Measurements from ENCODE around the gene PCDHB11. TPM values are rescaled to one million over a fixed set of nuclear protein-coding genes. Genes with fewer than 3 reads are reported as not detected.
"Not testable (repeated sequence)": the region's sequence is repeated elsewhere in the genome, so short reads cannot be mapped to it uniquely, and the experiment has no call there.

Gene PCDHB11
- total RNA-seq, 2 donors from 2014 or later = not detected

- Mint-ChIP-seq H3K36me3 (ENCODE audit: insufficient read depth in 2 of 2) (peaks cover 3 to 4% of the 10 kb centered on the region in 2 donors), H3K4me1 (ENCODE audit: low read depth) (peaks cover 3% of the 10 kb centered on the region), H3K9me3 (no peaks in the 10 kb centered on the region), H3K27me3 (ENCODE audit: low read depth) (peaks cover 9% of the 10 kb centered on the region), H3K4me3 (no peak overlapping the region), H3K27ac (no peak overlapping the region)
- no peak for ATAC-seq (replicated peaks in 1 of 2)
- DNase-seq = no peak
Measured at GRCh38 chr5:141175933-141176332, 23.5 kb upstream of the PCDHB11 start.

DNA sequence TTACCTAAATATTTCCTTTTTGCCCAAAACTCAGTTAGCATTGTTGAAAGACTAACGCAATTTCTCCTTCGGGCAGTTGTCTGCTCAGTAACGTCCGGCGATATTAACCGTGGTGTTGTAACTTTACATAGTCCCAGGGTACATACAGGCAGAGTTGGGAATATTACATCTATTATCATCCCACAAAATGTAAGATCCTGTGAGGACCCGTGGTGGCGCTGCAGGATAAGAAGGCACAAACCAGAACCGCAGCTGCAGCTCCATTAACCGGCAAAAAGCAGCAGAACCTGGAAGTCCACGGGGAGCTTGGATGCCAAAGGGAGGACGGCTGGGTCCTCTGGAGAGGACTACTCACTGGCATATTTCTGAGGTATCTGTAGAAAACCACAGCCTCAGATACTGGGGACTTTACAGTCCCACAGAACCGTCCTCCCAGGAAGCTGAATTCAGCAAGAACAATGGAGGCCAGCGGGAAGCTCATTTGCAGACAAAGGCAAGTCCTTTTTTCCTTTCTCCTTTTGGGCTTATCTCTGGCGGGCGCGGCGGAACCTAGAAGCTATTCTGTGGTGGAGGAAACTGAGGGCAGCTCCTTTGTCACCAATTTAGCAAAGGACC is 21.7 kb upstream of the PCDHB11 start, which contains the start of gene PCDHB8:
Gene PCDHB8 (plus strand): TSS at position 214 of the 615 bp plus-strand sequence. CDS start 245 bp downstream, at position 459.
- not testable (repeated sequence) for H3K4me1 Mint-ChIP-seq (ENCODE audit: low read depth); H3K9me3 Mint-ChIP-seq; H3K36me3 Mint-ChIP-seq (ENCODE audit: insufficient read depth in 2 of 2); ATAC-seq (replicated peaks in 1 of 2); DNase-seq; H3K27ac Mint-ChIP-seq; H3K4me3 Mint-ChIP-seq
- peaks cover 18% of the 10 kb centered on the region for H3K27me3 Mint-ChIP-seq (ENCODE audit: low read depth)

DNA sequence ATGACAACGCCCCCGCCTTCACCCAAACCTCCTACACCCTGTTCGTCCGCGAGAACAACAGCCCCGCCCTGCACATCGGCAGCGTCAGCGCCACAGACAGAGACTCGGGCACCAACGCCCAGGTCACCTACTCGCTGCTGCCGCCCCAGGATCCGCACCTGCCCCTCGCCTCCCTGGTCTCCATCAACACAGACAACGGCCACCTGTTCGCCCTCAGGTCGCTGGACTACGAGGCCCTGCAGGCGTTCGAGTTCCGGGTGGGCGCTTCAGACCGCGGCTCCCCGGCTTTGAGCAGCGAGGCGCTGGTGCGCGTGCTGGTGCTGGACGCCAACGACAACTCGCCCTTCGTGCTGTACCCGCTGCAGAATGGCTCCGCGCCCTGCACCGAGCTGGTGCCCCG is 20.1 kb upstream of the PCDHB11 start:
- not testable (repeated sequence) for H3K4me3 Mint-ChIP-seq; DNase-seq; H3K4me1 Mint-ChIP-seq (ENCODE audit: low read depth); ATAC-seq (replicated peaks in 1 of 2); H3K9me3 Mint-ChIP-seq; H3K36me3 Mint-ChIP-seq (ENCODE audit: insufficient read depth in 2 of 2); H3K27ac Mint-ChIP-seq
- peaks cover 20% of the 10 kb centered on the region for H3K27me3 Mint-ChIP-seq (ENCODE audit: low read depth)

GRCh38 chr5:141179876-141180275 is 19.6 kb upstream of the PCDHB11 start:
- peaks cover 0 to 13% of the 10 kb centered on the region in 2 donors for H3K36me3 Mint-ChIP-seq (ENCODE audit: insufficient read depth in 2 of 2)
- not testable (repeated sequence) for DNase-seq; ATAC-seq (replicated peaks in 1 of 2)

DNA sequence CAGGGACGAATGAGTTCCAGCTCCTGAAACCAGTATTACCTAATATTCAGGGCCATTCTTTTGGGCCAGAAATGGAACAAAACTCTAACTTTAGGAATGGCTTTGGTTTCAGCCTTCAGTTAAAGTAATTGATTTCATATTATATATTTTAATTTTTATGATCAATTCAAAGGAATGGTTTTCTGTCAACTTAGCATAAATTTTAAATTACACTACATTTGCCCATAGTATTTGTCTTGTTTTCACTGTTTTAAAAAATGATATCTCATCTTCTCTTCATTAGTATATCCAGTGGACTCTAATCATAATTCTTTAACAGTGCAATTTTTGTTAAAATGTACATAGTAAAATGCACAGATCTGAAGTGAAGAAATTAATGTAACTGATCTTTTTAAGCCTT is 19.1 kb upstream of the PCDHB11 start:
- H3K4me1 Mint-ChIP-seq (ENCODE audit: low read depth) = no peaks in the 10 kb centered on the region
- DNase-seq = no peak
- no peak overlapping the region for H3K4me3 Mint-ChIP-seq
- H3K36me3 Mint-ChIP-seq (ENCODE audit: insufficient read depth in 2 of 2) = peaks cover 0 to 14% of the 10 kb centered on the region in 2 donors
- peaks cover 2 to 6% of the 10 kb centered on the region in 2 donors for H3K9me3 Mint-ChIP-seq
- ATAC-seq (replicated peaks in 1 of 2) = no peak
- peaks cover 25% of the 10 kb centered on the region for H3K27me3 Mint-ChIP-seq (ENCODE audit: low read depth)
- H3K27ac Mint-ChIP-seq = no peak overlapping the region

More at GRCh38 chr5:141179876-141180275, 19.6 kb upstream of the PCDHB11 start:
- not testable (repeated sequence) for H3K4me1 Mint-ChIP-seq (ENCODE audit: low read depth); H3K9me3 Mint-ChIP-seq; H3K4me3 Mint-ChIP-seq; H3K27ac Mint-ChIP-seq
- peaks cover 25% of the 10 kb centered on the region for H3K27me3 Mint-ChIP-seq (ENCODE audit: low read depth)

DNA sequence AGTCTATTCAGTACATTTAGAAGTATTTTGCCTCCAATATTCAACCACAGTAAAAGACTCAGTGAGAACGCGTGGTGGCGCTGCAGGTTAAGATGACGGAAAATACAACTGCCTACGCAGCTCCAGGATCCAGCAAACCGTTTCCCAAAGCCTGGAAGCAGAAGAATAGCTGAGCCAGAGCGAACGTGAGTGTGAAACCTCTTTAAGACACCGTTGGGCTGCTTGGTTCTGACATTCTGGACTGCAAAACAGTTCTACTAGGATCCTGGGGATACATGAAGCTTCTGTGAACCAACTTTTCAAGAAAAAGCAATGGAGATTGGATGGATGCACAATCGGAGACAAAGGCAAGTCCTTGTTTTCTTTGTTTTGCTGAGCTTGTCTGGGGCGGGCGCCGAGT is 17.2 kb upstream of the PCDHB11 start, which contains the start of gene PCDHB16:
Gene PCDHB16 (plus strand): TSS at position 140 of the 400 bp plus-strand sequence. CDS start 173 bp downstream, at position 313.
- peaks cover 38% of the 10 kb centered on the region for H3K27me3 Mint-ChIP-seq (ENCODE audit: low read depth)
- no peak for DNase-seq
- no peak within 1 kb of the TSS for H3K27ac Mint-ChIP-seq

DNA sequence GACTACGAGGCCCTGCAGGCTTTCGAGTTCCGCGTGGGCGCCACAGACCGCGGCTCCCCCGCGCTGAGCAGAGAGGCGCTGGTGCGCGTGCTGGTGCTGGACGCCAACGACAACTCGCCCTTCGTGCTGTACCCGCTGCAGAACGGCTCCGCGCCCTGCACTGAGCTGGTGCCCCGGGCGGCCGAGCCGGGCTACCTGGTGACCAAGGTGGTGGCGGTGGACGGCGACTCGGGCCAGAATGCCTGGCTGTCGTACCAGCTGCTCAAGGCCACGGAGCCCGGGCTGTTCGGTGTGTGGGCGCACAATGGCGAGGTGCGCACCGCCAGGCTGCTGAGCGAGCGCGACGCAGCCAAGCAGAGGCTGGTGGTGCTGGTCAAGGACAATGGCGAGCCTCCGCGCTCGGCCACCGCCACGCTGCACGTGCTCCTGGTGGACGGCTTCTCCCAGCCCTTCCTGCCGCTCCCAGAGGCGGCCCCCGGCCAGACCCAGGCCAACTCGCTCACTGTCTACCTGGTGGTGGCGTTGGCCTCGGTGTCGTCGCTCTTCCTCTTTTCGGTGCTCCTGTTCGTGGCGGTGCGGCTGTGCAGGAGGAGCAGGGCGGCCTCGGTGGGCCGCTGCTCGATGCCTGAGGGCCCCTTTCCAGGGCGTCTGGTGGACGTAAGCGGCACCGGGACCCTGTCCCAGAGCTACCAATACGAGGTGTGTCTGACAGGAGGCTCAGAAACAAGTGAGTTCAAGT is 15.1 kb upstream of the PCDHB11 start:
- H3K27ac Mint-ChIP-seq; H3K4me3 Mint-ChIP-seq; ATAC-seq (replicated peaks in 1 of 2); H3K4me1 Mint-ChIP-seq (ENCODE audit: low read depth); DNase-seq: not testable (repeated sequence)
- Mint-ChIP-seq H3K27me3 (ENCODE audit: low read depth) (peaks cover 53% of the 10 kb centered on the region), H3K9me3 (peaks cover 2 to 15% of the 10 kb centered on the region in 2 donors), H3K36me3 (ENCODE audit: insufficient read depth in 2 of 2) (peaks cover 7 to 25% of the 10 kb centered on the region in 2 donors)

More for the DNA sequence above, 17.2 kb upstream of the PCDHB11 start, which contains the start of gene PCDHB16:
- no peak for ATAC-seq (replicated peaks in 1 of 2)
- H3K4me1 Mint-ChIP-seq (ENCODE audit: low read depth) = no peaks in the 10 kb centered on the region
- no peak within 1 kb of the TSS for H3K4me3 Mint-ChIP-seq
- peaks cover 2 to 10% of the 10 kb centered on the region in 2 donors for H3K9me3 Mint-ChIP-seq
- H3K36me3 Mint-ChIP-seq (ENCODE audit: insufficient read depth in 2 of 2) = peaks cover 4 to 20% of the 10 kb centered on the region in 2 donors

DNA sequence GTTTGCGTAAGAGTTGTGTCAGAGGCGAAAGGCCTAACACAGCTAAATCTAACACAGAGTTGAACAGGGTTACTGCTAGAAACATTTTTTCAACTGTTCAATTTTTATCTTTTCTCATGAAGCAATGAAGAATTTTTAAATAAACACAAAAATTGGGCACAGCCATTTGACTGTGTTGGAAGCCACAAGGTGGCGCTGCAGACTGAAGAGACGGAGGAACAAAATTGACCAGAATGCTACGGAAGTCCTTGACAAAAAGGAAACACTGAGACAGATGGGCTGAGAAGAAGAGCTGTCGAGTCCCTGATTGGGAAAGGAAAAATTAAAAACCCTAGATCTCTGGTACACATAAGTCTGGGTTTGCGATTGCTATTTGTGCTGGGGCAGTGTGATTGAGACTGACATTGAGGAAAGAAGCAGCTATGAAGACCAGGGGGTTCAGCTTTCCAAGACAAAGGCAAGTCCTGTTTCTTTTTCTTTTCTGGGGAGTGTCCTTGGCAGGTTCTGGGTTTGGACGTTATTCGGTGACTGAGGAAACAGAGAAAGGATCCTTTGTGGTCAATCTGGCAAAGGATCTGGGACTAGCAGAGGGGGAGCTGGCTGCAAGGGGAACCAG is 12.4 kb upstream of the PCDHB11 start, which contains the start of gene PCDHB9:
Gene PCDHB9 (plus strand): TSS at position 265 of the 616 bp plus-strand sequence. CDS start 158 bp downstream, at position 423.
- Mint-ChIP-seq H3K27ac (no peak within 1 kb of the TSS), H3K27me3 (ENCODE audit: low read depth) (peaks cover 57% of the 10 kb centered on the region)
- peak; percentile 32 to 36 for DNase-seq

GRCh38 chr5:141188682-141189081 is 10.7 kb upstream of the PCDHB11 start:
- peaks cover 56% of the 10 kb centered on the region for H3K27me3 Mint-ChIP-seq (ENCODE audit: low read depth)
- not testable (repeated sequence) for H3K4me1 Mint-ChIP-seq (ENCODE audit: low read depth); H3K27ac Mint-ChIP-seq; H3K4me3 Mint-ChIP-seq; H3K9me3 Mint-ChIP-seq; ATAC-seq (replicated peaks in 1 of 2); DNase-seq
- H3K36me3 Mint-ChIP-seq (ENCODE audit: insufficient read depth in 2 of 2) = peaks cover 12 to 25% of the 10 kb centered on the region in 2 donors

More for the DNA sequence above, 12.4 kb upstream of the PCDHB11 start, which contains the start of gene PCDHB9:
- H3K9me3 Mint-ChIP-seq = peaks cover 2 to 15% of the 10 kb centered on the region in 2 donors
- no peaks in the 10 kb centered on the region for H3K4me1 Mint-ChIP-seq (ENCODE audit: low read depth)
- ATAC-seq (replicated peaks in 1 of 2) = no peak
- H3K36me3 Mint-ChIP-seq (ENCODE audit: insufficient read depth in 2 of 2) = peaks cover 9 to 21% of the 10 kb centered on the region in 2 donors
- H3K4me3 Mint-ChIP-seq = peak within 1 kb of the TSS; percentile 9 to 27

DNA sequence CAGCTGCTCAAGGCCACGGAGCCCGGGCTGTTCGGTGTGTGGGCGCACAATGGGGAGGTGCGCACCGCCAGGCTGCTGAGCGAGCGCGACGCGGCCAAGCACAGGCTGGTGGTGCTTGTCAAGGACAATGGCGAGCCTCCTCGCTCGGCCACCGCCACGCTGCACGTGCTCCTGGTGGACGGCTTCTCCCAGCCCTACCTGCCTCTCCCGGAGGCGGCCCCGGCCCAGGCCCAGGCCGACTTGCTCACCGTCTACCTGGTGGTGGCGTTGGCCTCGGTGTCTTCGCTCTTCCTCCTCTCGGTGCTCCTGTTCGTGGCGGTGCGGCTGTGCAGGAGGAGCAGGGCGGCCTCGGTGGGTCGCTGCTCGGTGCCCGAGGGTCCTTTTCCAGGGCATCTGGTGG is 10.3 kb upstream of the PCDHB11 start:
- H3K27ac Mint-ChIP-seq; H3K9me3 Mint-ChIP-seq; H3K4me1 Mint-ChIP-seq (ENCODE audit: low read depth); H3K4me3 Mint-ChIP-seq; ATAC-seq (replicated peaks in 1 of 2); DNase-seq: not testable (repeated sequence)
- peaks cover 55% of the 10 kb centered on the region for H3K27me3 Mint-ChIP-seq (ENCODE audit: low read depth)
- H3K36me3 Mint-ChIP-seq (ENCODE audit: insufficient read depth in 2 of 2) = peaks cover 12 to 26% of the 10 kb centered on the region in 2 donors

DNA sequence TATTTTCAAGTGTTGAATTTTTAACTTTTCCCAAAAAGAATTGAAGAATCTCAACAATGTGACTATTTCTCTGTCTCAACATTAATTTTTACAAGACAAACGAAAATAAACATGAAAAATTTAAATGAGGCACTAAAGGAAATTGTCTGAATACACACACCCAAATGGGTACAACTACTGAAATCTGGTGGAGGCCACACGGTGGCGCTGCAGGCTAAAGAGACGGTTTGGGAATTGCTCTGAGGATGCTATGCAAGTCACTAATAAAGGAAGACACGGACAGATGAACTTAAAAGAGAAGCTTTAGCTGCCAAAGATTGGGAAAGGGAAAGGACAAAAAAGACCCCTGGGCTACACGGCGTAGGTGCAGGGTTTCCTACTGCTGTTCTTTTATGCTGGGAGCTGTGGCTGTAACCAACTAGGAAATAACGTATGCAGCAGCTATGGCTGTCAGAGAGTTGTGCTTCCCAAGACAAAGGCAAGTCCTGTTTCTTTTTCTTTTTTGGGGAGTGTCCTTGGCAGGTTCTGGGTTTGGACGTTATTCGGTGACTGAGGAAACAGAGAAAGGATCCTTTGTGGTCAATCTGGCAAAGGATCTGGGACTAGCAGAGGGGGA is 7.2 kb upstream of the PCDHB11 start, which contains the start of gene PCDHB10:
Gene PCDHB10 (plus strand): TSS at position 244 of the 616 bp plus-strand sequence. CDS start 200 bp downstream, at position 444.
- H3K36me3 Mint-ChIP-seq (ENCODE audit: insufficient read depth in 2 of 2) = peaks cover 10 to 21% of the 10 kb centered on the region in 2 donors
- DNase-seq = peak; percentile 17 to 50
- H3K4me3 Mint-ChIP-seq = no peak within 1 kb of the TSS
- peaks cover 4 to 9% of the 10 kb centered on the region in 2 donors for H3K9me3 Mint-ChIP-seq
- no peaks in the 10 kb centered on the region for H3K4me1 Mint-ChIP-seq (ENCODE audit: low read depth)
- no peak for ATAC-seq (replicated peaks in 1 of 2)
- H3K27ac Mint-ChIP-seq = no peak within 1 kb of the TSS
- H3K27me3 Mint-ChIP-seq (ENCODE audit: low read depth) = peaks cover 39% of the 10 kb centered on the region

GRCh38 chr5:141194332-141194731 is 5.1 kb upstream of the PCDHB11 start:
- H3K27ac Mint-ChIP-seq; H3K4me3 Mint-ChIP-seq; ATAC-seq (replicated peaks in 1 of 2); H3K9me3 Mint-ChIP-seq; DNase-seq; H3K4me1 Mint-ChIP-seq (ENCODE audit: low read depth): not testable (repeated sequence)
- H3K27me3 Mint-ChIP-seq (ENCODE audit: low read depth) = peaks cover 41% of the 10 kb centered on the region
- peaks cover 9 to 22% of the 10 kb centered on the region in 2 donors for H3K36me3 Mint-ChIP-seq (ENCODE audit: insufficient read depth in 2 of 2)

Data from activated T-cell treated with anti-CD3 and anti-CD28 coated beads, Interleukin-2, amount 50 U/mL, for 72 hours (primary cell).